Hematopoietic multipotent progenitor cell treated with erythropoietin and hydrocortisone succinate and interleukin-3 and kit ligand, for 6 days (in vitro differentiated cells): ENCODE data around the gene PTPN14.
"Not testable (repeated sequence)": the region's sequence is repeated elsewhere in the genome, so short reads cannot be mapped to it uniquely, and the experiment has no call there.

Experiments
- DNase-seq: peaks from one replicate; pipeline ENCODE4 v3.0.0-alpha.2; 2015

Gene PTPN14

DNA sequence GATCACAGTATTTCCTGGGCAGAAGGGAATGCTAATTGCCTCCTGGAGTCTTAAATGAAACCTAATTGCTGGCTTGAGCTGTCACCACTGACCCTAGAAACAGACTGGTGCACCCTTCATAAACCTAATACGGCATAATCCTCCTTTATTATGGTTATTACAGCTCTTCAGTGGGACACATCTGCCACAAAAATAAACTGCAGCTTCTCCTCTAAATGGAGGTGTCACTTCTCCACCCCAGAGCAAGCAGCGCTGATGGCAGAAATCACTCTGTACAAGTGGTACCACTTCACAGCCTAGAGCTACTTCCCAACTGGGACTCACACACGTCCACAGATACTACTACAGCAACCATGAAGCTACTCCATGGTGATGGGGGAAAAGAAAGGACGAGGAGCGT, 11.1 kb downstream of the PTPN14 start:
- DNase-seq, result no peak

DNA sequence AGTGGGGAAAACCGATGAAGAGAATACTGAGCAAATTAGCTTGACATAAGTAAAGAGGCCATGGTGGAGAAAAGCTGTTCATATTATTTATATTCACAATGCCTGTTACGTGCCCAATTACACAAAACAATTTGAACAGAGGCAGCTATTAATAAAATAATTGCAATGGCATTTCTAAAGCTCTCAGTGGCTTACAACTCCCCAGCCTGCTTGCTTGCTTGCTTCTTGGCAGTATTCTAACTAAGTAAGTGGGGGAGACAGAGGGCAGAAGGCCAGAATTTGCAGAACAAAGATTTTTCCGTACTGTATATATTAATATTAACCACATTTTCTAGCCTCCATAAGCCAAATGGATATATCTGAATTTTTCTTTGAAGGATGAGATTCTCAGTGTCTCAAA, 12.9 kb downstream of the PTPN14 start:
- no peak for DNase-seq

DNA sequence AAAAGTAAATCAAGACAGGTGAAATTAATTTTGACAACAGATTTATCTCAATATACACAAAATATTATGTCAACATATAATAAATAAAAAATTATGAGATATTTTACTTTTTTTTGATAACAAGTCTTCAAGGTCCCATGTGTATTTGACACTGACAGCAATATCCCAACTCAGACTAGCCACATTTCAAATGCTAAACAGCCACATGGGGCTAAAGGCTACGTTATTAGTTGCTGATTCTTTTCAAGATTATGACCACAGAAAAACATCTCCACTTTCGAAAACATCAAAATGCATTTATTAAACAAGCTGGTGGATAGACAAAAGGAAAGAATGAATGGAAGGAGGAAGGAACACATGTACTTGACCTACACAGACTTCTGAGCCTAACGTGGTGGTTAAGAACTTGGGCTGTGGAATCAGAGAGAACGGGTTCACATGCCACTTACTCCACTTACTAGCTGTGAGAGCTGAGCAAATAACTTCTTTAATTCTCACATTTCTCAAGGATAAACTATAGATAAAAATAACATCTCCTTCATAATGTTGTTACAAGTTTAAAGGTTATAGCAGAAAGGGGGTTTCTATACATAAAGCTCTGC, 13.4 kb downstream of the PTPN14 start:
- no peak for DNase-seq

DNA sequence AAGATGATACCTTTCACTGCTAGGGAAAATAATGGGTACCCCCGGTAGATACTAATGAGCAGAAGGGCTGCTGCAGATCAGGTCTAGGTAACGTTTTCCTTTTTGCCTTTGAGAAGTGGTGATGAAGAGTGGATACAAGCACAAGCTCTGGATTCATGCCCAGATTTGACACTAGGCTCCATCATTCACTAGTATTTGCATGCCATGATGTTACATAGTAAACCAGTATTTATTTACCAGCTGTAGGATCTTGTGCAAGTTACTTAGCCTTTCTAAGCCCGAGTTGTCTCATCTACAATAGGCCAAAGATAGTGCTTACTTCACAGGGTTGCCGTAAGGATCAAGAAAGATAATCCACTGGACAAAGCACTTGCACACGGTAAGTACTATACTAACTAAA, 14.2 kb downstream of the PTPN14 start:
- no peak for DNase-seq

DNA sequence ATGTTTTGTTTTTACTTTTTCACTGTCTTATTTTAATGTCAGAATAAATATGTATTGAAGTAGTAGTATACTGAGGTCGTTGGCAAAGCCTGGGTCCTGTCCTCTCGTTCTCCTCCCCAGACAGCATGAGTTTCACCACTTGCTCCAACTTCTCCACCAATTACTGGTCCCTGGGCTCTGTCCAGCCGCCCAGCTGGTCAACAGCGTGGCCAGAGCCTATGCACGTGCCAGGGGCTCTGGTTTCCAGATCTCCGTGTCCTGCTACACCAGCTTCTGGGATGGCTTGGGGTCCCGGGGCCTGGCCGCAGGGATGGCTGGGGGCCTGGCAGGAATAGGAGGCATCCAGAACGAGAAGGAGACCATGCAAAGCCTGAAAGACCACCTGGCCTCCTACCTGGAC, 19.3 kb downstream of the PTPN14 start:
- no peak for DNase-seq

DNA sequence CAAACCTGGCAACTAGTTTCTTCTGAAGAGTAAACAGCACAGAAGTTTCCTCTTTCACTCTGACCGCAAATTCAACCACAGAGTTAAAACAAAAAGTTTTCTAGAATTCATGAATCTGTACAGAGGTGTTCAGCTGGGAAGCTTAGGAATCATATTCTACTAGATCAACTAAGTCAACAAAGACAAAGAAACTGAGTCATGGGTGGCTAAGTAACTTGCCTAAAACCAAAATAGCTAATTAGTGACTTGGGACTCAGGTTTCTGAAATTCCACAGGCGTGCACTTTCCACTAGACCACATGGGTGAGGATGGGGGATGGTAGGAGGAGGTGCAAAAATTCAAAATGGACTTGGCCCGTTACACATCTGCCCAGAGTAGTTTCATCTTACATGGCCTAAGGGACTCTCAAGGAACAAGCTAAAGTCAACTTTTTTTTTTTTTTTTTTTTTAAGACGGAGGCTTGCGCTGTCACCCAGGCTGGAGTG, 25.8 kb downstream of the PTPN14 start:
- no peak for DNase-seq

DNA sequence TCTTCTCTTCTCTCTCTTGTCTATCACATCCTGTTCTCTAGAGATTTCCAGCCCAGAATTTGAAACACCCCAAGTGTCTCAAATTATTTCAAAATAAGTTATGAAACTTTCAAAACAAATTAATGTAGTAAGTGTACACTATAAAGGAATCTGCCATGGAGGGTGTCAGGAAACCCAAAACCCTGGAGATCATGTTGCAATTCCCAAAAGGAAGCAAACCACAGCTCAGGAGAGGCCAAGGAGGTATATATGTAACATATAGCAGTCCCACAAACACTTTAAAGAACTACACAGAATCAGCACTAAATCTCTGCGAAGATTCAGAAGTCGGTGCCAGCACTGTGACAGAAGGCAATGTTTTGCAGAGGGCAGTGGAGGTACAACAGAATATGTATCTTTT, 26.6 kb downstream of the PTPN14 start:
- DNase-seq, result no peak

DNA sequence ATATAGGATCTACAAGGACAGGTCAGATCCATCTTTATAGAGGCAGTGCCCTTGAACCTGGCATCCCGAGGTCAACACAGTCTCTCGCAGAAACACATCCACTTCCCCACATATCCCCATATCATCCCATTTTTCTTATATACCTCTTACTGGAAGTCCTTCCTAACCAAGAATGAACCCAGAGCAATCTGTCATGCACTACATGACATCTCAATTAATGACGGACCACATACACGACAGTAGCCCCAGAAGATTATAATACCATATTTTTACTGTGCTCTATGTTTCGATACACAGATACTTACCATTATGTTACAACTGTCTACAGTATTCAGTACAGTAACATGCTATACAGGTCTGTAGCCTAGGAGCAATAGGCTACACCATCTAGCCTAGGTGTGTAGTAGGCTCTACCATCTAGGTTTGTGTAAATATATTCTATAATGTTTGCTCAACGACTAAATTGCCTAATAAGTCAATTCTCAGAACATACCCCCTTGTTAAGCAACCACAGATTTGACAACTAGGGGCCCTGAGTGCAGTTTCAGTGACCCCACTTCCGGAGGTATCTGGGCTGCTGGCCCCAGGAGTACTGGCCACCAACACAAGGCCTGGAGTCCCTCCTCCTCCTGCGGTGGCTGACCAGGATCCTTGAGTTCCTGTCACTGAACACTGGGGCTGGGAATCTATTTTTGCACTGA, 28.1 kb downstream of the PTPN14 start:
- no peak for DNase-seq

DNA sequence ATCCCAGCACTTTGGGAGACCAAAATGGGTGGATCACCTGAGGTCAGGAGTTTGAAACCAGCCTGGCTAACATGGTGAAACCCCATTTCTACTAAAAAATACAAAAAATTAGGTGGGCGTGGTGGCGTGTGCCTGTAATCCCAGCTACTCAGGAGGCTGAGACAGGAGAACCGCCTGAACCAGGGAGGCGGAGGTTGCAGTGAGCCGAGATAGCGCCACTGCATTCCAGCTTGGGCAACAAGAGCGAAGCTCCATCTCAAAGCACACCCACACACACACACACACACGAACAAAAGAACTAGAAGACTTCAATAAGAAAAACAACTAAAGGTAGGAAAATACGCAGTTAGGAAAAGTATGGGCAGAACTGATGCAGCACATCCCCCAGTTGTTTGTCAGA, 29.9 kb downstream of the PTPN14 start:
- not testable (repeated sequence) for DNase-seq

DNA sequence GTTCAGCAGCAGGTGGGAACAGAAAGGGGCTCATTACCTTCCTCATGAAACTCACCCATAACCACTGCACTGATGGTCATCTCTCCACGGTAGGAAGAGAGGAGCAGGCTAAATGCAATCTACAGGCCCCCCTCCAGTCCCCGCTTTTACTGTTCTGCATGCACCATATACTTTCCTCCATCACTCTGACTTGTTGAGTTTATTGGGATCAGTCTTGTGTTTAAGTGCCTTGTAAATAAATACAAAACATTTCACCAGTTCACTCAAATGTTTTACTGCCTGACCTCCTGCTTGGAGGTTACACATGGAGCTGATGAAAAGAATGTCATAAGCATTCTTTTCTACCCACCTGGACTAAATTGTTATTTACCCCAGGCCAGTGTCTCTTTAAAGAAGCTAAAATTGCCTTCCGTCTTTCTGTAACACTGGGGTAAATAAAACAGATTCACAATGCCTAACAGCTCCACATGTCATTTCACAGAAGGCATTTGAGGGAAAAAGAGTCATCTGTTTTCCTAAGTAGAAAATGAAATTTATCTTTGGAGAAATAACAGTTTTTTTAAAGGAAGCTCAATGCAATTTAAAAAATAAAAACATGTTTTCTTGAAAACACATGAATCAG, 30.7 kb downstream of the PTPN14 start:
- no peak for DNase-seq

DNA sequence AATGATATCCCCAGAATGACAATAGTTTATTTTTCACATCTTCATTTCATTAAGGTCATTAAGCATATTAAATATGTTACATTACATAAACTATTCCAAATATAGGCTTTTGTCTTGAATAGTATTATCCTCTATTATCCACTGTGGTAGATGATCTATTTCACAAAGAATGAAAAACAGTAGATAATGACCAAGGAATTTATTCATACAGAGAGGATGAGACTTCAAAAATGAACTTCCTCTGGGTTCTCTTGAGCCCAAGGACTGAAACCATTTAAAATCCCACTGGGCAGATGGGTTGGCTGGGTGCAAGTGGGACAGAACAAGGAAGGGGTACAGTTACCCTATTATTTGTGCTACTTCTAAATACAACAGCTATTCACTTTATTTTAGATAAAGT, 33.0 kb downstream of the PTPN14 start:
- DNase-seq, result no peak

DNA sequence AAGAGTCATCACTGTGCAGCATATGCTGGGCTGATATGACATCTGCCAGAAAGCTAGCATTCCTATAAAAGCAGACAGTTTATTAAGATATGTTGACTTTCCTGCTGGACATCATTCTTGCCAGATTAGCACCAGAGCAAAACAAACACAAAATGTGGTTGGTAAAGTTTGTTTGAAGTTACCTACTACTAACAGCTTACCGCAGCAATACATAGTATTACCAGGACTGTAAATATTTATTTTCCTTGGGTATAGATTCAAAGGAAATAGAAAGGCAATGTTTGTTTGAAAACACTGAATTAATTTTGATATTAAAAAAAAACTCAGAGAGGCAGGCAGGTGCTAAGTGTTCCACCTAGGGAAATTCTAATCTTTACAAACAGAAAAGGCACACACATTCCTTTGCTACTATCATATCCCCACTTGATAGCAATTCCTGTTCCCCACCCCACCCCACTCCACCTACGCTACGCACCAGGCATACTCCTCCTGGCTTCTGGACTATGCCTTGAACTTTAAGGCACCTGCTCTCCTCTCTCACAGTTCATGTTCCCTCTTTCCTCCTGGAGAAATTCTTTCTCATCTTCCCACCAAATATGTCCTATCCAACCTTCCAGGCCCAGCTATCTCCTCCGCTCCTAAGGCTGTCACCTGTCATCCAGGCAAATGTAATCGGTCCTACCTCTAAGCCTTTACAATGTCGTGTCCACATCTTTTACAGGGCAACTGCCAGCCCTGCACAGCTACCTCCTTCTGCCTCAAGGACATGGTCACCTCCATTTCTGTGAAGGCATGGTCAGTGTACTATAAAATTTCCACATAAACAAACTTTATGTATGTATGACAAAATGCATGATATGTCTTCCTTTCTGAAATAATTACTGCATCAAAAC, 34.7 kb downstream of the PTPN14 start:
- DNase-seq, result no peak

DNA sequence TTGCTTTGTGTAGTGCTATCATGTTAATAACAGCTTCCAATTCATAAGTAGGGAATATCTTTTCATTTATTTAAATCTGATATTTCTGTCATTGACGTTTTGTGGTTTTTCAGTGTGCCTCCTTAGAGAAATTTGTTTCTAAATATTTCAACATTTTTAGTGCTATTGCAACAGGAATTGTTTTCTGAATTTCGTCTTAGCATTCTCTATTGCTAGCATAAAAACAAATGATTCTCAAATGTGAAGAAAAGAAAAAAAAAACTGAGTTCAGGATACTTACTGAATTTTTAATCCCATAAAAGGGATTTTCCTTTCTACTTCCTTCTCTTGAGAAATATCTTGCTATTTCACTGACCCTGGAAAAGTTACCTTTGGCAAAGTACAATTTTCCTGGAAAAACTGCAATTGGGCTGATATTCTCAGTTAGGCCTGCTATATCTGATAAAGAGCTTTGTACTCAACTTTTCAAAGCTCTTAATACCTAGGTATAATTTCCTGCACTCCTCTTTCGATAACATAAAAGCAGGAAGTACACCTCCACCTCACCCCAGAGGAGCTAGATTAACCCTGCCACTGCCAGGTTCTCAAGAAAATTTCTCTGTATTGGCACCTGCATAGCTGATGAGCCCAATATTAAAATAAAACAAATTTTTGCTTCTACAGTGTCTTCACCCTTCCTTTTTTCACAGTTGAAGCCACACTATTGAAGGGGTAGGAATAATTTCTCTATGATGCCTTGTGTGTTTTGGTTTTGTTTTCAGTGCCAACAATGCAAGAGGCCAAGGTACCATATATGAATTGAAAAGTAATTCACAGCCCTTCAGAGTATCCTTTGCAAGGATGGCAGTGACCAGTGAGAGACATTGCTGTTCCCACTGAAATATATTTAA, 35.6 kb downstream of the PTPN14 start:
- DNase-seq, result no peak

DNA sequence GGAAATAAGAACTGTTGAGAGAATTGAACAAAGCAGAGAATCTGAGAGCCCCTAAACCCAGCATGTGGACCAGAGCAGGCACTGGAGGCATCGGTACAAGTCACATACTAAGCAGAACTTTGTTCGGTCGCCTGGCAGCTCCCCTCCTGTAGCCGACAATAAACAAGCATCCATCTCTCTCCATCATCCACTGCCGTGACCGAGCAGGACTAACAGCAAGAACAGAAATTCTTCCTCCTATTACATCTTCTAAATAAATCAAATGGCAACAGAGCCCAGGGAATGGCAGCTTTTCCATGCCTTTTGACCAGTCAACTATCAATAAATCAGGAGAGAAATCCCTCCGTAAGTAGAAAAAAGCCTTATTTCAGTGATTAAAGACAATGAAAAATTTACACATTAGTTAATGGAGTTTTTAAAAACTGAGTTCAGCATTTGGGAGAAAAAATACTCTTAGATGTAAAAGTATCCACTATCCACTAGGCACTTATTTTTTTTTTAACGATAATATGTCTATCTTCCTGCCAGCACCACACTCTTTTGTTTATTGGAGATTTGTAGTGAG, 36.5 kb downstream of the PTPN14 start:
- DNase-seq, result no peak

DNA sequence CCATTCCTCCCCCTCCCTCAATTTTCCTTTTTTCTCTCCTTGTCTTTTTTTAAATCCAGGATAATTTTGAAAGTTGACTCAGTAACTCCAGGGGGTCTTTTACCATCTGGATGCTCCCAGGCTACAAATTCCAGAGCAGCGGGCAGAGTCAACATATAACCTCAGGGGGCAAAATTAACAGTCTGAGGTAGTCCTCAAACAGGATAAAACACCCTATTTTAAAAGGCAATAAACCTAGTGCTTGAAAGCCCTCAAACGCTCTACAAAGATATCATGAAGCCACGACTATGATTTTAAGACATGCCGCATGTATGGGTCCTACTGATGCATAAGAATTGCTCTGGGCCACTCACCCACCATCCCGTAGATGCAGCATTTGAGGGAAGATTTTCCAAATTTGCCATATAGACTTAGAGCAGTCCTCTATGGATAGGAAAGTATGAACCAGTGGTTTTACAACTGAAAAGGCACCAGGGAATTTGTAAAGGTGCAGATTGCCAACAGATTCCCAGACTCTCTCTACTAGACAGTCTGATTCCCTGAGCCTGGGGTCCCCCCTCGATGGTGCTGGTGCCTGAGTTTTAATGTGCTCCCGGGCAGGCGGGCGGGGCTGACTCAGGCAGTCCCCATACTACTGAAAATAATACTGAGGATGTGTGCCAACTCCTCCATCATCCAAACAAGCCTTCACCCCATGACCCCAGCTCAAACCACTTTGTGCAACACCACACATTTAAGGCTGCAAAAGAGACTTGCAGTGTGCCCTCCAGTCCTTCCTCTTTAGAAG, 37.2 kb downstream of the PTPN14 start:
- DNase-seq, result no peak

DNA sequence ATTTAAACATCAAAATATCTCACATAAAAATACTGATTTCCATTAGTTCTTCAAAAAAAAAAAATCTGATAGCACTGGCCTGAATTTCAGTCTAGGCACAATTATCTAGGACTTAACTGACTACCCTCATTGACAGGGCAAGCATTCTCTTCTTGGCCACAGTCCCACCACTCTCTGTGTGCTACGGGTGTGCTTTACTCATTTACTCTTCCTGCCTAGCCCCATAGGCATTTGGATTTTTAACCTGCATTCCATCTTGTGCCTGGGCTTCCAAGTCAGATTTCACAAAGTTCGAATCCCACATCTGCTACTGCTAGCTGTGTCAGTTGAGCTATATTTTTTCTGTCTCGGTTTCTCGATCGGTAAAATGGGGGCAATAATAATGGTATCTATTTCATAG, 38.0 kb downstream of the PTPN14 start:
- DNase-seq, result no peak

DNA sequence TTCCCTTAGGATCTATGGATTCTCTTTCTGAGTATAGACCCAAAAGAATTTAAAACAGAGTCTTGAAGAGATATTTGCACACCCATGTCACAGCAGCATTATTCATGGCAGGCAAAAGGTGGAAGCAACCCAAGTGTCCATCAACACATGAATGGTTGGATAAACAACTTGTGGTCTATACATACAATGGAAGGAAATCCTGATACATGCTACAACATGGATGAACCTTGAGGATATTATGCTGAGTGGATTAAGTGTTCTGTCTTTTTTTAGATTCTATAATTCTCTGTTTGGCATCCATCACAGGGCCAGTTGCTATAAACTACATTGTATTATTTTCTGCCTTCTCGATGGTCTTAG, 39.8 kb downstream of the PTPN14 start:
- no peak for DNase-seq

DNA sequence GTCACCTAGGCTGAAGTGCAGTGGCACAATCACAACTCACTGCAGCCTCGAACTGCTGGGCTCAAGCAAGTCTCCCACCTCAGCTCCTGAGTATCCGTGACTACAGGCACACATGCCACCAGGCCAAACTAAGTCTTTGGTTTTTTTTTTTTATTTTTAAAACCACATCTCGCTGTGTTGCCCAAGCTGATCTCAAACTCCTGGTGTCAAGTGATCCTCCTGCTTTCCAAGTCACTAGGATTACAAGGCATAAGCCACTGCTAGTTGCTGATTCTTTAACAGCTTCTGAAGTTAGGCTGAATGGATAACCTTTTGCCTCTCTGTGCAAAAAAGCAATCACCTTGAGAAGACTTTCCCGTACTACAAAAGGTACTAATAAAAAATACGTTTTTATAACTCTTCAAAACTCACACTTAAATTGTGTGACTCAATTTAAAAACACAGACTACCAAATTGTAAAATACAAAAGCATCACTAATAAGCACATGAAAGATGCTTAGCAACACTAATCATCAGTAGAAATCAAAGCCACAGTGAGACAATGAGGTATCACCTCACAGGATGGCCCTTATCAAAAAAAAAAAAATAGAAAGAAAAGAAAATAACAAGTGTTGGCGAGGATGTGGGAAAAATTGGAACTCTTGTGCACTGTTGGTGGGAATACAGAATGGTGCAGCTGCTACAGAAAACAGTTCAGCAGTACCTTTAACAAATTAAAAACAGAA, 40.3 kb downstream of the PTPN14 start:
- no peak for DNase-seq

DNA sequence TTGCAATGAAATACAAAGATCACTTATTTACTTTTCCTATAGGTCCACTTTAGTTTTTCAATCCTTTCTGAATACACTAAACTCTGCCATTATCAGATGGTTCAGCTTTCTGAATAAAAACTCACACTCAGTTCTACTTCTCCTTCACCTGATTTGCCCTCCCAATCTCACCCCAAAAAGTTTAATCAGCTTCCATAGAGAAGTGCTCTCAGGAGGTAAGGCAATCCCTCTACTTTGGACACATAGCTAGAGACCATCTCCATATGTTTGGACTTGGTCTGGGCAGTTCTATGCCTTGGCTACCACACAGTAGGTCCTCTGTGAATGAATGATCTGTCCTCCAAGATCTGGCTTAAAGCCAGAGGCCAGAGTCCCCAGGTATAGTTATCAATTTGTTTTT, 40.9 kb downstream of the PTPN14 start:
- DNase-seq, result no peak

DNA sequence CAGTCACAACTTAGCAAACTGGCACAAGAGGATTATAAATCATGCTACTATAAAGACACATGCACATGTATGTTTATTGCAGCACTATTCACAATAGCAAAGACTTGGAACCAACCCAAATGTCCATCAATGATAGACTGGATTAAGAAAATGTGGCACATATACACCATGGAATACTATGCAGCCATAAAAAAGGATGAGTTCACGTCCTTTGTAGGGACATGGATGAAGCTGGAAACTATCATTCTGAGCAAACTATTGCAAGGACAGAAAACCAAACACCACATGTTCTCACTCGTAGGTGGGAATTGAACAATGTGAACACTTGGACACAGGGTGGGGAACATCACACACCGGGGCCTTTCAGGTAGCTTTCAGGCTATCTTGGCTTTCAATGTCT, 41.8 kb downstream of the PTPN14 start:
- DNase-seq, result not testable (repeated sequence)
